Measurements from ENCODE around the gene CLSTN3.

CLSTN3 gene

GRCh38 chr12:7190268-7191055 is 60.3 kb downstream of the CLSTN3 start:
- no peak for TF ChIP-seq CTCF (IDR thresholded peaks at IDR 0.05; ENCODE audit: control insufficient read depth, insufficient read depth, low read depth, low read length, missing control alignments)
- H3K4me3 ChIP-seq (ENCODE audit: control insufficient read depth, low read depth, low read length): peak overlapping the region; percentile 97
- DNase-seq (ENCODE audit: low read depth): no peak

GRCh38 chr12:7193674-7194073 is 63.5 kb downstream of the CLSTN3 start:
- DNase-seq (ENCODE audit: low read depth): no peak
- TF ChIP-seq CTCF (IDR thresholded peaks at IDR 0.05; ENCODE audit: control insufficient read depth, insufficient read depth, low read depth, low read length, missing control alignments): no peak
- no peak overlapping the region for H3K4me3 ChIP-seq (ENCODE audit: control insufficient read depth, low read depth, low read length)

GRCh38 chr12:7197841-7198240 is 67.7 kb downstream of the CLSTN3 start:
- TF ChIP-seq CTCF (IDR thresholded peaks at IDR 0.05; ENCODE audit: control insufficient read depth, insufficient read depth, low read depth, low read length, missing control alignments): no peak
- no peak for DNase-seq (ENCODE audit: low read depth)
- no peak overlapping the region for H3K4me3 ChIP-seq (ENCODE audit: control insufficient read depth, low read depth, low read length)

GRCh38 chr12:7203109-7203508 is 72.9 kb downstream of the CLSTN3 start:
- DNase-seq (ENCODE audit: low read depth): no peak
- TF ChIP-seq CTCF (IDR thresholded peaks at IDR 0.05; ENCODE audit: control insufficient read depth, insufficient read depth, low read depth, low read length, missing control alignments): no peak
- H3K4me3 ChIP-seq (ENCODE audit: control insufficient read depth, low read depth, low read length): no peak overlapping the region

GRCh38 chr12:7205091-7205490 is 74.9 kb downstream of the CLSTN3 start:
- no peak for DNase-seq (ENCODE audit: low read depth)
- no peak for TF ChIP-seq CTCF (IDR thresholded peaks at IDR 0.05; ENCODE audit: control insufficient read depth, insufficient read depth, low read depth, low read length, missing control alignments)
- no peak overlapping the region for H3K4me3 ChIP-seq (ENCODE audit: control insufficient read depth, low read depth, low read length)

- no peak for TF ChIP-seq CTCF (IDR thresholded peaks at IDR 0.05; ENCODE audit: control insufficient read depth, insufficient read depth, low read depth, low read length, missing control alignments)
- no peak for DNase-seq (ENCODE audit: low read depth)
- H3K4me3 ChIP-seq (ENCODE audit: control insufficient read depth, low read depth, low read length): no peak overlapping the region
These were observed 76.5 kb downstream of the CLSTN3 start for GRCh38 chr12:7206691-7207090.
